Skeletal muscle tissue (tissue), 4 donors: Measurements from ENCODE around the gene HMGB3. TPM values are rescaled to one million over a fixed set of nuclear protein-coding genes. Genes with fewer than 3 reads are reported as not detected.
"Not testable (repeated sequence)": the region's sequence is repeated elsewhere in the genome, so short reads cannot be mapped to it uniquely, and the experiment has no call there.

Experiments used
- H3K27ac ChIP-seq: one replicate; pipeline ENCODE4 v1.7.0; 2013; ENCODE audit warnings: mild to moderate bottlenecking, low read depth, low read length, inconsistent platforms
- H3K27me3 ChIP-seq, 3 donors: one replicate each; pipeline ENCODE4 v1.7.0; 2013; ENCODE audit warnings: low read length in 3 of 3; ENCODE audit not compliant: control insufficient read depth in 3 of 3, insufficient read depth in 3 of 3
- H3K36me3 ChIP-seq, 3 donors: one replicate each; pipeline ENCODE4 v1.7.0; 2013; ENCODE audit warnings: low read length in 3 of 3; ENCODE audit not compliant: control insufficient read depth in 3 of 3, insufficient read depth in 3 of 3
- H3K4me1 ChIP-seq, 3 donors: one replicate each; pipeline ENCODE4 v1.7.0; 2013; ENCODE audit warnings: low read length in 3 of 3, mild to moderate bottlenecking in 3 of 3; ENCODE audit not compliant: control insufficient read depth in 3 of 3, insufficient read depth in 3 of 3
- H3K4me3 ChIP-seq, 3 donors: one replicate each; pipeline ENCODE4 v1.7.0; 2013; ENCODE audit warnings: low read length in 3 of 3
- H3K9ac ChIP-seq, 3 donors: one replicate each; pipeline ENCODE4 v1.7.0; 2013; ENCODE audit warnings: low read length in 3 of 3, mild to moderate bottlenecking in 3 of 3, moderate library complexity in 2 of 3, low read depth in 1 of 3
- H3K9me3 ChIP-seq, 3 donors: one replicate each; pipeline ENCODE4 v1.7.0; 2013; ENCODE audit warnings: low read length in 3 of 3; ENCODE audit not compliant: control insufficient read depth in 3 of 3
- total RNA-seq: library from RNA; depleted of rRNA; stranded (reverse); fragments of >200 nt; gene quantifications from one replicate; pipeline ENCODE4 v1.2.3, GENCODE V29; 2014
- donor health status: Osteomylitis.

HMGB3 gene
- total RNA-seq, 1 donor from 2014 or later = 10.4 TPM

DNA sequence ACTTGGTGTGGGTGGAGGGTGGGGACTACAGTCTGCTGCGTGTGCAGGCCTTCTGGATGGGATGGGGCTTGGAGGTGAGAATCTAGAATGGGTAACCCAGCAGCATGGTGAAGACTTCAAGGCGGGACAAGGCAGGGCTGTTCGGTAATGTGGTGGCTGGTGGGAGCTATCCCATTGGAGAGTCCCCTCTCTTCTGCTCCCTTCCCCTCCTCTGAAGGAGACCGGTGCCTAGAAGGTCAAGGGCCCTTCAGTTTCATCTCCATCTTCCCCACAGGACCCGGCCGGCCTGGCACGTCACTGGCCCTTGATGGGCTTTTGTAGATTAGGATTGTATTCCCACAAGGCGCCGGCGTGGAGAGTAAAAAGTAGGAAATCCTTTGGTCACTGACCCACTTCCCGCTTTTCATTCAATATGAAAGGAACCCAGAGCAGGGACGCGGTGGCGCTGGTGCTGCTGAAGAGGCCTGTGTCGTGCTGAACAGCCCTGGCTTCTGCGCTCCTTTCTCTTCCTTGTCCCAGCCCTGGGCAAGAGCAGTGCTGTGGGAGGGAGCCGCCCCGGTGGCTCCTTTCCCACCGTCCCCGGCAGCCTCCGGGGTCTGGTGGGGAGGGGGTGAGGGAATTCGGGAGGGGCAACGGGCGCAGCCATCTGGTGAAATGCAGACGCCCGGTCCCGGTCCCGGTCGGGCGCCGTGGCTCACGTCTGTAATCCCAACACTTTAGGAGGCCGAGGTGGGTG lies 7.3 kb upstream of the HMGB3 start:
- H3K9ac ChIP-seq = no peak overlapping the region
- no peaks in the 10 kb centered on the region for H3K27me3 ChIP-seq
- no peak overlapping the region for H3K4me3 ChIP-seq
- no peak overlapping the region for H3K27ac ChIP-seq
- no peaks in the 10 kb centered on the region for H3K9me3 ChIP-seq
- no peaks in the 10 kb centered on the region for H3K36me3 ChIP-seq
- H3K4me1 ChIP-seq = no peaks in the 10 kb centered on the region

DNA sequence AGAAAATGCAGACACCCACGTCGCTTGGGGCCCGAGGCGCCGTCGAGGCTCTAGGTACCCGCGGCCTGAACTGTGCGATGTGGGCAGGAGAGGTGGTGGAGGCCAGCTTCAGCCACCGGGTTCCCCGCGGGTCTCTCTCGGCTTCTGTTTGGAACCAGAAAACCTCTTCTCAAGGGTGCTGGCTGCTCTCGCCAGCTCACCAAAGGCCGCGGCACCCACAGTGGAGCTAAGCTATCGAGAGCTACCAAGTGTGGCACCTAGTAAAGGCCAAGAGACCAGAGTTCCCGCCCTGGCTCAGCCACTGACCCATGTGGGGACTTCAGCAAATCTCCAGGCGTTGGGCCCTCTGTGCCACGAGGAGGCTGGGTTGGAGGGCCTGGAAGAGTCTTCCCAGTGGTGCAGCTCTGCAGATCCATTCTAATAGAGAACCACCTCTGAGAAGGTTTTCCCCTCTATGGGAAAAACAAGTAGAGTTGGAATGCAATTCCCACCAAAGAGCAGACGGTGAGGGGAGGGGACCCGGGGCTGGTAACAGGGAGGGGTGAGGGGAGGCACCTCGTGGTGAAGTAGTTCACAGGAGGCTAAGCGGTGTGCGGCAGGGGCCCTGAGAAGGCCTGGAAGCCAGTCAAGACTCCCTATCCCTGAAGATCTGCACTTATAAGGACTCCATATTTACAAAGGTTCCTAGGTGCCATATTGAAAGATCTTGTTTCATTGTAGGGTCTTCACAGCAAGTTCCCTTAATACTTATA lies 5.5 kb upstream of the HMGB3 start:
- peaks cover 0 to 3% (median 0%) of the 10 kb centered on the region in 3 donors for H3K4me1 ChIP-seq
- no peak overlapping the region for H3K9ac ChIP-seq
- H3K4me3 ChIP-seq = no peak overlapping the region
- H3K9me3 ChIP-seq = no peaks in the 10 kb centered on the region
- H3K27ac ChIP-seq = no peak overlapping the region
- no peaks in the 10 kb centered on the region for H3K36me3 ChIP-seq
- H3K27me3 ChIP-seq = no peaks in the 10 kb centered on the region

DNA sequence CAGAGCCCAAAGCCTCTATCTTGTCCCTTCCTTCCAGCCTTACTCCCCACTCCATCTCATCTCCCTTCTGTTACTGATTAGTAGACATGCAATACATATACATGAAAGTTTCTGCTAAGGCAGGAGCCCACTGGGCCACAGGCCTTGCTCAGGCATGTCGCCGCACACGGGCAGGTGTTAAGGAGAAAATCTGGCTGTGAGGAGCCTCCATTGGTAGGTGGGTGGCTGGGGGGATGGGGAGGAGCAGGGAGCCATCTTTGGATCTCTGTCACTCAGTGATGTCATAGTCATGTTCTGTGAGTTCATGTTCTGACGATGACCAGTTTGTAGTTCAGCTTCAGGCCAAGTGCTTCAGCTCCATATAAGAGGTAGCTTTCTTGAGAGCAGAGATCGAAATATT lies 2.9 kb upstream of the HMGB3 start:
- Histone ChIP-seq H3K9ac (no peak overlapping the region), H3K4me3 (no peak overlapping the region), H3K27ac (no peak overlapping the region), H3K27me3 (peaks cover 0 to 6% (median 0%) of the 10 kb centered on the region in 3 donors), H3K4me1 (peaks cover 0 to 6% (median 0%) of the 10 kb centered on the region in 3 donors), H3K9me3 (no peaks in the 10 kb centered on the region), H3K36me3 (no peaks in the 10 kb centered on the region)

DNA sequence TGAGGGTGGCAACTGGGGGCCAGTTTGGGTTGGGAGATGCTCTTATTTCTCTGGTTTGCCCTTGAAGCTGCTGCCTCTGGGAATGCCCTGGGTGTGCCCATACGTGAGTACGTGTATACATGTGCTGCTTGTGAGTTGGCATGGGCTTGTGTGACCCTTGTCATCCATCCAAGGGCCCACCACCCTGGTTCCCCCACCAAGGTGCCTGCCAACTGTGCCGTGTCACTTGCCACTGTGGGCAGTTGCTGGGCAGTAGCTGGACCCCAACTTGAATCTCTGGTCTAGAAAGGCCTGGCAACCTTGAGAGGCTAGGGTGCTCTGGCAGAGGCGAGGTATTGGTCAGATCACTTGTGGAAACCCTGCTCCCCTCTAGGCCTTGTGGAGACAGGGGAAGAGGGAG lies 2.4 kb upstream of the HMGB3 start:
- no peak overlapping the region for H3K9ac ChIP-seq
- no peaks in the 10 kb centered on the region for H3K36me3 ChIP-seq
- peaks cover 0 to 7% (median 0%) of the 10 kb centered on the region in 3 donors for H3K27me3 ChIP-seq
- H3K4me3 ChIP-seq = no peak overlapping the region
- peaks cover 0 to 6% (median 0%) of the 10 kb centered on the region in 3 donors for H3K4me1 ChIP-seq
- no peaks in the 10 kb centered on the region for H3K9me3 ChIP-seq
- no peak overlapping the region for H3K27ac ChIP-seq

DNA sequence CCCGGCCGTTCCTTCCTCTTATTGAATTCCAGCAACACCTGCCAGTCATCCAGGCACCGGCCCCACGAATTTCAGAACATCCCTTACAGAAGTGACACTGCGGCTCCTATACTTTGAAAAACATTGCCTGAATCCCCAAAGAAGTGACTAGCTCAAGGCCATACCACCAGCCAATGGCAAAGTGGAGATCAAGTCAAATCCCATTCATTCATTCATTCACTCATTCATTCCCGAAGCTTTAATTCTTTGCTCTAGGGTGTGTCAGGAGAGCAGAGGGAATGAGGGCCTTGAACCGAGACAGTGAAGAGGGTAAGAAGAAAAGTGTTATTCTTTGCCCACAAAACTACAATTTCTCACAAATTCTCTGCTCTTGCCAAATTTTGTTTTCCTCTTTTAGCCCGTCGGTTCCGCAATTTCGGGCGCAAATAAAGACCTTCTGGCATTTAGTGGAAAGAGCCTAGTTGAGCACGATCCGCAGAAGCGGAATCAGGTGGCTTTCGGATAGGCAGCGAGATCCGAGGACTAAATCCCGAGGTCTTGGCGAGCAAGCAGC lies 824 bp upstream of the HMGB3 start:
- H3K27ac ChIP-seq = no peak overlapping the region
- no peaks in the 10 kb centered on the region for H3K9me3 ChIP-seq
- no peaks in the 10 kb centered on the region for H3K36me3 ChIP-seq
- peak overlapping the region in 2 of 3 donors; percentile 50 to 60 for H3K9ac ChIP-seq
- H3K4me1 ChIP-seq = peaks cover 0 to 6% (median 0%) of the 10 kb centered on the region in 3 donors
- peak overlapping the region; percentile 48 to 66 (median 57) for H3K4me3 ChIP-seq
- H3K27me3 ChIP-seq = peaks cover 0 to 10% (median 0%) of the 10 kb centered on the region in 3 donors

GRCh38 chrX:150983521-150984168 lies 510 bp downstream of the HMGB3 start:
- peak overlapping the region in 1 of 3 donors; percentile 22 for H3K4me3 ChIP-seq
- peaks cover 0 to 6% (median 0%) of the 10 kb centered on the region in 3 donors for H3K4me1 ChIP-seq
- H3K9ac ChIP-seq = no peak overlapping the region
- H3K27me3 ChIP-seq = peaks cover 0 to 10% (median 0%) of the 10 kb centered on the region in 3 donors
- H3K27ac ChIP-seq = no peak overlapping the region
- no peaks in the 10 kb centered on the region for H3K9me3 ChIP-seq
- no peaks in the 10 kb centered on the region for H3K36me3 ChIP-seq

DNA sequence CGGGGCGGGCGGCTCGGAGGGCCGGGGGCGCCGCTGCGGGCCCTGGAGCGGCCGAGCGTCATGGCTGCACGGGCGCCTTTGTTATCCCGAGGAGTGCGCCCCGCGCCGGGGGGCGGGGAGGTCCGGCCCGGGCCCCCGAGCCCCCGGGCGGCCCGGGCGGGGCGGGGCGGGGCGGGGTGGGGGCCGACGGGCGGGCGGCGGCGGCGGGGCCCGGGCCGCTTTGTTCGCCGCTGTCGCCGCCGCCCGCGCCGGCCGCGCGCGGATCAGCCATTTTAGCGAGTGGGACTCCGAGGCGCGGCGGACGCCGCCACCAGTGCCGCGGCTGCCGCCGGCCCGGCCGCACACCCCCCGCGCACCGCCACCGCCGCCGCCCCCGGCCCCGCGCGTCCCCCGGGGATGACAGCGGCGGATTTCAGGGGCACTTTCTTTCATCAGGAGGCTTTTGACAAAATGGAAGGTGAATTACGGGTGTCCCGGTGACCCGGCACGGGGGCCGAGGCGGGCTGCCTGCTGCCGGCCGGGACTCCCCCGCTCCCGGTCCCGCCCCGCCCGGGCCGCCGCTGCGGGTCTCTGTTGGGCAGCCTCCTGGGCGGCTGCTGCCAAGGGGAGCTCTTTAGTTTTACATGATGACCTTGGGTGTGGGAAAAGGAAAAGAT lies 1.2 kb downstream of the HMGB3 start:
- H3K9me3 ChIP-seq = no peaks in the 10 kb centered on the region
- H3K27ac ChIP-seq = no peak overlapping the region
- H3K27me3 ChIP-seq = peaks cover 0 to 10% (median 0%) of the 10 kb centered on the region in 3 donors
- H3K4me3 ChIP-seq = peak overlapping the region; percentile 22 to 43 (median 30)
- no peaks in the 10 kb centered on the region for H3K36me3 ChIP-seq
- H3K4me1 ChIP-seq = peaks cover 0 to 6% (median 0%) of the 10 kb centered on the region in 3 donors
- H3K9ac ChIP-seq = no peak overlapping the region

- not testable (repeated sequence) for H3K27ac ChIP-seq, H3K9me3 ChIP-seq, H3K4me1 ChIP-seq, H3K9ac ChIP-seq, H3K4me3 ChIP-seq, H3K36me3 ChIP-seq
- H3K27me3 ChIP-seq = peaks cover 0 to 10% (median 0%) of the 10 kb centered on the region in 3 donors
Measured at GRCh38 chrX:150987687-150988086, 4.6 kb downstream of the HMGB3 start.

GRCh38 chrX:150989420-150989819 lies 6.3 kb downstream of the HMGB3 start:
- Histone ChIP-seq H3K4me1 (no peaks in the 10 kb centered on the region), H3K9ac (no peak overlapping the region), H3K9me3 (no peaks in the 10 kb centered on the region), H3K27ac (no peak overlapping the region), H3K27me3 (peaks cover 0 to 10% (median 0%) of the 10 kb centered on the region in 3 donors), H3K4me3 (no peak overlapping the region), H3K36me3 (no peaks in the 10 kb centered on the region)
